NB4 (cell line): ENCODE measurements around the gene MIER2.
A peak's percentile ranks its signal among the peaks of the same experiment; 100 is the strongest.
"Not testable (repeated sequence)": the region's sequence is repeated elsewhere in the genome, so short reads cannot be mapped to it uniquely, and the experiment has no call there.

Source experiments
- DNase-seq: peaks from one replicate; pipeline ENCODE4 v3.0.0; 2010; ENCODE audit warnings: low read depth
- H3K4me3 ChIP-seq: one replicate; pipeline ENCODE4 v1.5.1; 2011; ENCODE audit warnings: mild to moderate bottlenecking, low read depth, low read length, moderate library complexity
- CTCF ChIP-seq: IDR thresholded peaks from one replicate; pipeline ENCODE4 v1.5.1; 2012; ENCODE audit warnings: low read depth, low read length
- MAX ChIP-seq: IDR thresholded peaks from 2 replicates; pipeline ENCODE4 v1.6.1; 2011; ENCODE audit warnings: low read depth, low read length
- MYC ChIP-seq: IDR thresholded peaks from 2 replicates; pipeline ENCODE4 v1.6.1; 2011; ENCODE audit warnings: low read depth, low read length
- POLR2A ChIP-seq: IDR thresholded peaks from 2 replicates; pipeline ENCODE4 v1.6.1; 2011; ENCODE audit warnings: mild to moderate bottlenecking; ENCODE audit not compliant: insufficient read length; ENCODE audit errors: extremely low read depth

MIER2 gene

GRCh38 chr19:383040-383439 is 38.4 kb upstream of the MIER2 start:
- no peak overlapping the region for H3K4me3 ChIP-seq
- no peak for DNase-seq
- TF ChIP-seq MAX (no peak), CTCF (no peak), MYC (no peak), POLR2A (no peak)

- peak; percentile 42 for DNase-seq
Observed at GRCh38 chr19:382578-382977, 38.0 kb upstream of the MIER2 start.

DNA sequence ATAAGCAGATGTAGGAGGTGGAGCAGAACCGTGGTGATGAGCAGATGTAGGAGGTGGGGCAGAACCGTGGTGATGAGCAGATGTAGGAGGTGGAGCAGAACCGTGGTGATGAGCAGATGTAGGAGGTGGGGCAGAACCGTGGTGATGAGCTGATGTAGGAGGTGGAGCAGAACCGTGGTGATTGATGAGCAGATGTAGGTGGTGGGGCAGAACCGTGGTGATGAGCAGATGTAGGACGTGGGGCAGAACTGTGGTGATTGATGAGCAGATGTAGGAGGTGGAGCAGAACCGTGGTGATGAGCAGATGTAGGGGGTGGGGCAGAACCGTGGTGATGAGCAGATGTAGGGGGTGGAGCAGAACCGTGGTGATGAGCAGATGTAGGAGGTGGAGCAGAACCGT is 37.3 kb upstream of the MIER2 start:
- not testable (repeated sequence) for H3K4me3 ChIP-seq, DNase-seq

More at GRCh38 chr19:382578-382977, 38.0 kb upstream of the MIER2 start:
- H3K4me3 ChIP-seq: not testable (repeated sequence)

DNA sequence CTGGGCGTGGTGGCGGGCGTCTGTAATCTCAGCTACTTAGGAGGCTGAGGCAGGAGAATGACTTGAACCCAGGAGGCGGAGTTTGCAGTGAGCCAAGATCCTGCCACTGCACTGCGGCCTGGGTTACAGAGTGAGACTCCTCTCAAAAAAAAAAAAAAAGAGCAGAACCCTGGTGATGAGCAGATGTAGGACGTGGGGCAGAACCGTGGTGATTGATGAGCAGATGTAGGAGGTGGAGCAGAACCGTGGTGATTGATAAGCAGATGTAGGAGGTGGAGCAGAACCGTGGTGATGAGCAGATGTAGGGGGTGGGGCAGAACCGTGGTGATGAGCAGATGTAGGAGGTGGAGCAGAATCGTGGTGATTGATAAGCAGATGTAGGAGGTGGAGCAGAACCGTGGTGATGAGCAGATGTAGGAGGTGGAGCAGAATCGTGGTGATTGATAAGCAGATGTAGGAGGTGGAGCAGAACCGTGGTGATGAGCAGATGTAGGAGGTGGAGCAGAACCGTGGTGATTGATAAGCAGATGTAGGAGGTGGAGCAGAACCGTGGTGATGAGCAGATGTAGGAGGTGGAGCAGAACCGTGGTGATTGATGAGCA is 36.1 kb upstream of the MIER2 start:
- DNase-seq, H3K4me3 ChIP-seq: not testable (repeated sequence)

GRCh38 chr19:379796-380195 is 35.2 kb upstream of the MIER2 start:
- DNase-seq: no peak
- H3K4me3 ChIP-seq: no peak overlapping the region
- TF ChIP-seq CTCF (no peak), POLR2A (no peak), MAX (no peak), MYC (no peak)

DNA sequence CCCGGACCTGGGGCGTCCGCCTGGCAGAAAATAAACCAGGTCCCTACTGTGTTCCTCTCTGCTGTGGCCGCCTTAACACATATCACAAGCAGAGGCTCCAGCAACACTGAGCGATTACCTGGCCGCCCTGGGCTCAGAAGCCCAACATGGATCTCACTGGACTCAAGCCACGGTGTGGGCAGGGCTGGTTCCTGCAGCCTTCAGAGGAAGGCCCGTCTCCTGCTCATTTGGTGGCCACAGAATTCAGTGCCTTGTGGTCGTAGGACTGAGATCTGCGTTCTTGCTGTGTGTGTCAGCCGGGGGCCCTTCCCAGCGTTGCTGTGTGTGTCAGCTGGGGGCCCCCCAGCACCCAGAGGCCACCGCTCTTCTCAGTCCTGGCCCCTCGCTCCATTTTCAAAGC is 34.1 kb upstream of the MIER2 start:
- DNase-seq: no peak
- TF ChIP-seq CTCF (no peak), MAX (no peak), MYC (no peak), POLR2A (no peak)
- H3K4me3 ChIP-seq: no peak overlapping the region

DNA sequence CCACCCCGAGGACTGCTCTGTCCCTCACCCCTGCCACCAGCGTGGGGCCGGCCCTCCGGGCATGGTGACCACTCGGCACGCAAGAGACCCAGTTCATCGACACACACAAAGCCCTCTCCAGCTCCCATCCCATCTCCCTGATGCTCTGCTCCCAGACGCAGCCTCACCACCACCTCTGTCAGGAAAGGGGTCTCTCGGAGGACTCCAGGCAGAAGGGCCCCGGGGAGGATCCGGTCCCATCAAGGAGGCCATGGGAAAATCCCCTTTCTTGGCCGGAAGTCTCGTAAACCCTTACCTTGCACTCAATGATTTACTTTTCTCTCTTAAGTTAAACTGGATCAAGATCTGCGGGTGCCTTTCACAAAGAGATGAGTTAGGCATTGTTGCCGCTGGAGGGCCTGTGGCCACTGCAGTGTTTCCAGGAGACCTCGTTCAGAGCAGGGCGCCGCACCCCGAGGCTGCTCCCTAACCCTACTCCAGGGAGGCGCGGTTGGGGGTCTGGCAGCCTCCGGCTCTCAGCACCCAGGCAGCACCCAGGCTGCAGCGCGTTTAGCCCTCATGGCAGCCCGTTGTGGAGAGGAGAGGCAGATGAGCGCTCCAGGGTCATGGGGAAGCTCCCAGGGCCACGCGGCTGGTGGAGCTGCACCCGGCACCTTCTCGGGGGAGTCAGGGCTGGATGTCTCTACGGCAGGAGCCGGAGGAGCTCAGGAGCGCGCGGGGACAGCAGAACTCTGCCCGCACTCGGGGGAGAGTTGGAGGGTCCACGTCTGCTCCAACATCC is 33.4 kb upstream of the MIER2 start:
- no peak for DNase-seq
- no peak for TF ChIP-seq CTCF
- no peak for TF ChIP-seq MAX
- TF ChIP-seq MYC: no peak
- no peak for TF ChIP-seq POLR2A
- H3K4me3 ChIP-seq: no peak overlapping the region
